ENCODE results near the gene PDE8B. TPM values are rescaled to one million over a fixed set of nuclear protein-coding genes. Genes with fewer than 3 reads are reported as not detected.

The PDE8B gene
- total RNA-seq, 1 experiment from 2014 or later, result 0.07 TPM

DNA sequence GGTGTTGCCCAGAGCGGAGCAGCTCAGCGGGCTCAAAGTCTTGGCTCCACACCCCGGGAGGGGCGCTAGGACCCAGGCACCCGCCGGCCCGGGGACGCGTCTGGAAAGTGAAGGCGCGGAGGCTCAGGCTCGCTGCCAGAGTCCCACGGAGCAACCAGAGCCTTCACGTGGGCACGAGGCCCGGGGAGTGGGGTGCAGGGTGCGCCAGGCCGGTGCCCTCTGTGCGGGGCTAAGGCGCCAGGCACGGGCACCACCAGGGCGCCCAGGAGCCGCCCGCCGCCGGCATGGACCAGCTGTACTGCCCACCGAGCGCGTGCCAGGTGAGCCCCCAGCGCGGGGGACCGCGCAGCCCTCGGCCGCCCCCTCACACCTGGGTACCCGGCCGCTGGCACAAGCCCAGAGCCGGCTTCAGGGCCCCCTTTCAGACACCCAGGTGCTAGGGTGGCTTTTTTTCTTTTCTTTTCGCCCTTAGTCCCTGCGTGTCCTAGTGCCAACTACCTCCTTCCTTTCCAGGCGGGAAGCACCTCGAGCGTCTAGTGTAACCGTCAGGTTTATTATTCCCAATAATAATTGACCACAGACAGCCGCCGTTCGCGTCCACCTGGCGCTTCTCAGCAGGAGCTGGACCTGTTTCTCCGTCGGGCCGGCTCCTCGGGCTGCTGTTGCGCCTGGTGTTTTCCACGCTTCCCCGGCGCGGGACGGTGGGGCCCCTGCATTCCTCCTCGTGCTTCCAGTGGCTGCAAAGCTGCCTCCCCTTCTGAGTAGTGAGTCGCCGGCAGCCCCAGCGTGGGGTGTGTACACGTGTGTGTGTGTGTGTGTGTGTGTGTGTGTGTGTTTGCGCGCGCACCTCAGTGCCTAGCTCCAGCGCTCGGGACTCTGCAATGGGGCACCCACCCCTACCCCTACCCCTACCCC lies 30.1 kb upstream of the PDE8B start:
- no peak overlapping the region for H3K14ac ChIP-seq (ENCODE audit: insufficient read depth, low read length)
- H2AK5ac ChIP-seq (ENCODE audit: insufficient read length, low read length), result no peak overlapping the region
- no peak overlapping the region for H2BK120ac ChIP-seq (ENCODE audit: low read depth, low read length, poor library complexity, severe bottlenecking)
- H3K27ac ChIP-seq (ENCODE audit: insufficient read length, low read depth, low read length), result no peak overlapping the region
- H3K4me1 ChIP-seq (ENCODE audit: insufficient read depth, low read length), result no peaks in the 10 kb centered on the region
- no peaks in the 10 kb centered on the region for H3K36me3 Mint-ChIP-seq (ENCODE audit: insufficient read depth in 1 of 3, low read depth in 3 of 3)
- H2BK15ac ChIP-seq (ENCODE audit: low read depth, low read length), result no peak overlapping the region
- peak overlapping the region; percentile 82 for H3K4me2 ChIP-seq (ENCODE audit: insufficient read depth, insufficient read length, low read length)
- H3K79me2 ChIP-seq (ENCODE audit: insufficient read depth, low read length), result no peaks in the 10 kb centered on the region
- peaks cover 19% of the 10 kb centered on the region; the same call in 1 of the 2 replicates for H3K27me3 ChIP-seq (ENCODE audit: insufficient read depth, low read length)
- H4K5ac ChIP-seq (ENCODE audit: insufficient read length, low read depth, low read length), result no peak overlapping the region
- no peaks in the 10 kb centered on the region for H3K9me3 Mint-ChIP-seq
- no peak overlapping the region; a peak in 1 of 7 replicates for H3K27ac Mint-ChIP-seq
- no peak overlapping the region for H4K91ac ChIP-seq (ENCODE audit: insufficient read length, low read depth, low read length)
- H2BK12ac ChIP-seq (ENCODE audit: insufficient read length, low read depth, low read length), result no peak overlapping the region
- no peak overlapping the region for H4K8ac ChIP-seq (replicated peaks; ENCODE audit: insufficient read length, low read depth, low read length)
- TF ChIP-seq, protein P1, sequence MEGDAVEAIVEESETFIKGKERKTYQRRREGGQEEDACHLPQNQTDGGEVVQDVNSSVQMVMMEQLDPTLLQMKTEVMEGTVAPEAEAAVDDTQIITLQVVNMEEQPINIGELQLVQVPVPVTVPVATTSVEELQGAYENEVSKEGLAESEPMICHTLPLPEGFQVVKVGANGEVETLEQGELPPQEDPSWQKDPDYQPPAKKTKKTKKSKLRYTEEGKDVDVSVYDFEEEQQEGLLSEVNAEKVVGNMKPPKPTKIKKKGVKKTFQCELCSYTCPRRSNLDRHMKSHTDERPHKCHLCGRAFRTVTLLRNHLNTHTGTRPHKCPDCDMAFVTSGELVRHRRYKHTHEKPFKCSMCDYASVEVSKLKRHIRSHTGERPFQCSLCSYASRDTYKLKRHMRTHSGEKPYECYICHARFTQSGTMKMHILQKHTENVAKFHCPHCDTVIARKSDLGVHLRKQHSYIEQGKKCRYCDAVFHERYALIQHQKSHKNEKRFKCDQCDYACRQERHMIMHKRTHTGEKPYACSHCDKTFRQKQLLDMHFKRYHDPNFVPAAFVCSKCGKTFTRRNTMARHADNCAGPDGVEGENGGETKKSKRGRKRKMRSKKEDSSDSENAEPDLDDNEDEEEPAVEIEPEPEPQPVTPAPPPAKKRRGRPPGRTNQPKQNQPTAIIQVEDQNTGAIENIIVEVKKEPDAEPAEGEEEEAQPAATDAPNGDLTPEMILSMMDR (conservative IDR thresholded peaks at IDR 0.05), result no peak
- no peak overlapping the region for H3K56ac ChIP-seq (ENCODE audit: insufficient read length, low read depth, low read length)
- H4K20me1 ChIP-seq (ENCODE audit: control insufficient read depth, insufficient read depth, insufficient read length), result no peaks in the 10 kb centered on the region
- H3K23me2 ChIP-seq (ENCODE audit: insufficient read length, low read depth, low read length, poor library complexity, severe bottlenecking), result peaks cover 8% of the 10 kb centered on the region
- no peak overlapping the region for H2BK20ac ChIP-seq (ENCODE audit: low read depth, low read length, poor library complexity, severe bottlenecking)
- no peak overlapping the region for H3K9ac ChIP-seq (ENCODE audit: extremely low read depth, insufficient read length, low read length)
- no peak overlapping the region for H3K18ac ChIP-seq (ENCODE audit: insufficient read length, low read depth, low read length)
- no peak overlapping the region for H3K4ac ChIP-seq (ENCODE audit: low read depth, low read length)
- H3T11ph ChIP-seq (ENCODE audit: low read length), result no peak overlapping the region
- no peak overlapping the region for H2BK5ac ChIP-seq (ENCODE audit: insufficient read length, low read length)
- no peak for DNase-seq
- H2AFZ ChIP-seq (ENCODE audit: low read length), result no peak overlapping the region
- peaks cover 52% of the 10 kb centered on the region for H3K27me3 Mint-ChIP-seq (ENCODE audit: low read depth)
- H3K4me3 Mint-ChIP-seq, result peak overlapping the region; percentile 64 to 86
- no peak overlapping the region for H3K23ac ChIP-seq (ENCODE audit: insufficient read length, low read depth, low read length)
- H3K9me3 ChIP-seq (ENCODE audit: control insufficient read depth, low read depth, low read length), result no peaks in the 10 kb centered on the region
- peaks cover 7 to 8% of the 10 kb centered on the region in 2 experiments; a peak in 3 of 4 replicates for H3K4me1 Mint-ChIP-seq
- no CpG with 5 or more reads among the region's 69 CpGs for whole genome bisulfite sequencing (ENCODE audit: extremely low coverage, insufficient read length, low lambda C conversion rate)
- H3K79me1 ChIP-seq (ENCODE audit: insufficient read depth, low read depth, low read length, poor library complexity, severe bottlenecking), result no peaks in the 10 kb centered on the region
